HG03060 (cell line): ENCODE measurements around the gene RASA4B.
"Not testable (repeated sequence)": the region's sequence is repeated elsewhere in the genome, so short reads cannot be mapped to it uniquely, and the experiment has no call there.

ENCODE experiments used
- ATAC-seq: cut with Tn5 transposase; IDR thresholded peaks from one replicate; pipeline ENCODE4 v1.9.1; 2021; ENCODE audit warnings: low read depth, moderate number of reproducible peaks; ENCODE audit not compliant: unreplicated experiment

RASA4B gene

GRCh38 chr7:102457352-102457924 lies 60.1 kb downstream of the RASA4B start:
- ATAC-seq: no peak

GRCh38 chr7:102456327-102456726 lies 61.2 kb downstream of the RASA4B start:
- no peak for ATAC-seq

DNA sequence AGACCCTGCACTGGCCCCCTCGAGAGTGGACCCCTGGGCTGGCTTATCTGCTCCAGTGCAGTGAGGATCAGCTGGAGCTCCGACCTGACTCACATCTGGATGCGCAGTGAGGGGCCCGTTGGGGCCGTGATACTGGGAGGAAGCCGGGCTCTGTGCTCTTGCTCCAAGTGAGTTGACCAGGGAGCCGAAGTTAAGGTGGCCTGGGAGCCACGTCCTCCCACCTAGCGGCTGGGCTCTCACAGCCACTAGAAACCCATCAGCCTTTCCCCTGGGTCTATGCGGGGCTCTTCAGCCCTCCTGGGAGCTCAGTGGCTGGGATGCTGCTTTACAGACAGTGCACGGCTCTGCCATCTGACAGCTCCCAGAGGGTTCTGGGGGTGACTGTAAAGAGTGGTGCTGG lies 62.0 kb downstream of the RASA4B start:
- no peak for ATAC-seq

GRCh38 chr7:102454932-102455331 lies 62.6 kb downstream of the RASA4B start:
- ATAC-seq: not testable (repeated sequence)

DNA sequence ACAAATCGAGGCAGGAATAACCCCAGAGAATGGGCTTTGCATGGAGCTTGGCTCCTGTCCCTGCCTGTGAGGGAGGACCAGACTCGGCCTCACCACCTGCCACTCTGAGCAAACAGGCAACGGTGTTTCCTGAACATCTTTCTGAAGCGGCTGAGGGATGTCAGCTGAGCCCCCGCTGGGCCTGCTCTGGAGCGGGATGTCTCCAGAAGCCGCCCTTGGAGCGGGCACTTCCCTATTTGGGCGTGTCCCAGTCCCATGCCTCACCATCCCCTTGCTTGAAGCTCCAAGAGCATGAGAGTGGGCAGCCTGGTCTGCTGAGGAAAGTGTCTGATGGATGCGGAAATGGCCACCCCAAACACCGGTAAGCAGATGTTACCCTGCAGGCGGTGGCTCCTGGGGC lies 63.1 kb downstream of the RASA4B start:
- ATAC-seq: no peak

DNA sequence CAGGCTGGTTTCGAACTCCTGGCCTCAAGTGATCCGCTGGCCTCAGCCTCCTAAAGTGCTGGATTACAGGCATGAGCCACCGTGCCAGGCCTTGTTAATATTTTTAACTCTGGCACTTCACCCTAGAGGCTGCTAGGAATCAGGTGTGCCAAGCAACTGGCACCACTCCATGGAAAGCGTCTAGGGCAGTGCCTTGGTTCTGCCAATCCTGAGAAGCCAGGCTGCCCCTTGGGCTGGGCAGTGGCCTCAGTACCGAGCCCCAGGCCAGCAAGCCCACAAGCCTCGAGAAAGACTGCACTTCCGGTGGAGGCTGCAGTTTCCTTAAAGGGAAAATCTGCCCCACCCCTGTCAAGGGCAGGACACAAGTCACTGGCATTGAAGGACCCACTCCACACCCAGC lies 64.3 kb downstream of the RASA4B start:
- ATAC-seq: no peak

- no peak for ATAC-seq
These were observed 65.1 kb downstream of the RASA4B start for GRCh38 chr7:102452451-102452850.

DNA sequence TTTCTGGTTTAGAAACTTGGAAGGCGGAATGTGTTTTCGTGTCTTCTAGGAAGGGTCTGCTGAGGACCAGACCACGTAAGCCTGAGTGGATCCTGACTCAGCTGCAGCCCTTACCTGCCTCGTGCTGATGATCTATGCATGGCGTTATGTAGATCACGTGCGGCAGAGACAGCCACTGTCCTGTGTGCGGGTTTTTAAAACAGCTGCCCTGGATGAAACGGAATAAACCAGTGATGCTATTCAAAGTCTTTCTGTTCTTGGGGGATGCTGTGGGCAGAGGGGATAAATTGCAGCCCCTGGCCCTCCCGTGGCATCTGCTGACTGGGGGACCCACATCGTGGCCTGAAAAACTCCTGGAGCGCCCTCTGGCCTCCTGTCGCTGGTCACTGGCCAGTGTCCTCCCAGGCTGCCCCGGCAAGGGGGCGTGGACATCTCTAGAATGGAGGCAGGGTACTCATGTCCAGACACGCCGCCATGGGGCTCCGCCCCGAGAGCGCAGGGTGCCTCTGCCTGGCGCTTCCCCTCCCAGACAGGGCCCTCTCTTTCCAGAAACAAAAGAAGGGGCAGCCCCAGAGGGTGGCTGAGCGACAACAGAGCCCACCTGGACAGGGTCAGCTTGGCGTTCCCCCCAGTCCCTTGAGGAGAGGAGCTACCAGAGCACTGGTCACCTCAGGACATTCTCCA lies 66.1 kb downstream of the RASA4B start:
- ATAC-seq: no peak

DNA sequence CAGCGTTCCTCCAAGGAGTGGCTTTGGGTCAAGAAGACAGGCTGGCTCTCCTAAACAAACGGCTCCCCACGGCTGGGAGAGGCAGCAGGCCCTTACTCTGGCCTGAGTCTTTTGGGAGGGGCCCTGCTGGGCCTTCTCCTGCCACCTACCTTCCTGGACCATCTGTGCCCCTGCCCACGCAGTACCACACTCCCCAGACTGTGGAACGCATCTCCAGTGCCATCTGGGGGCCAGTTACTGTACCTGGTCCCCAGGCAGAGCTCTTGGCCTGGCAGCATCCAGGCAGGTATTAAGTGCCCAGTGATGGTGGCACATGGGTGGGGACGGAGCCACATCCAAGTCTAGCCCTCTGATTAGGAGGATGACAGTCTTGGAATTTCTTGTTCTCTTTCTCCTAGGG lies 67.3 kb downstream of the RASA4B start:
- no peak for ATAC-seq

DNA sequence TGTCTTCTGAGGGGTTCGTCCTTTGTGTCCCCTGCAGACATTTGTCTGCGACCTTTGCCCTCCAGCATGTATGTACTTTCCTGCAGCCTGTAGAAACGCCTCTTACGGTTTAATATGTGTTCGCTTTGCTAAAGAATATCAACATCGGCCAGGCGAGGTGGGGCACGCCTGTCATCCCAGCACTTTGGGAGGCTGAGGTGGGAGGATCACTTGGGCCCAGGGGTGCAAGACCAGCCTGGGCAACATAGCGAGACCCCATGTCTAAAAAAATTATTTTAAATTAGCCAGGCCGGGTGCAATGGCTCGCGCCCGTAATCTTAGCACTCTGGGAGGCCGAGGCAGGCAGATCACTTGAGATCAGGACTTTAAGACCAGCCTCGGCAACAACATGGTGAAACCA lies 68.4 kb downstream of the RASA4B start:
- ATAC-seq: no peak

GRCh38 chr7:102447311-102447710 lies 70.3 kb downstream of the RASA4B start:
- ATAC-seq: no peak

GRCh38 chr7:102446387-102447156 lies 71.0 kb downstream of the RASA4B start:
- no peak for ATAC-seq

- ATAC-seq: no peak
These were observed 71.9 kb downstream of the RASA4B start for GRCh38 chr7:102445674-102446071.

DNA sequence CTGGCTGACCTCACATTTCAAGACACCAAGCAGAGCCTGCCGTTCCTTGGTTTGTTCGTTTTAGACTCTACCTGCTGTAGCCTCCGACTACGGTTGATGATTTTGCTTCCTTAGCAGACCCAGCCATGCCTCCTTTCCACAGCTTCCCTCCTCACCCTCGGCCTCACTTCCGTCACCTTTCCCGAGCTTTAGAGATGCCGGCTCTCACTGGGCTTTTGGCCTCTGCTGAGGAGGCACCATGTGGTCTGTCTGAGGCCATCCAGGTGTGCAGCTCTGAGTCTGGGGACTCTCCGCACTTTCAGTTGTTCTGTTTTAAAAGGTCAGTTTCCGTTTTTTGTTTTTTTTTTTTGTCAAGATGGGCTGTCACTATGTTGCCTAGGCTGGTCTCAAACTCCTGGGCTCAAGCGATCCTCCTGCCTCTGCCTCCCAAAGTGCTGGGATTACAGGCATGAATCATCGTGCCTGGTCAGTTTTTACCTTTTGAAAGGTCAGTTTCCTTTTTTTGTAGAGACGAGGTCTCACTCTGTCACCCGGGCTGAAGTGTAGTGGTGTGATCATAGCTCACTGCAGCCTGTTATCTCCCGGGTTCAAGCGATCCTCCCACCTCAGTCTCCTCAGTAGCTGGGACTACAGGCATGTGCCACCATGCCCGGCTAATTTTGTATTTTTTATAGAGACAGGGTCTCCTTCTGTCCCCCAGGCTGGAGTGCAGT lies 72.5 kb downstream of the RASA4B start:
- ATAC-seq: no peak

DNA sequence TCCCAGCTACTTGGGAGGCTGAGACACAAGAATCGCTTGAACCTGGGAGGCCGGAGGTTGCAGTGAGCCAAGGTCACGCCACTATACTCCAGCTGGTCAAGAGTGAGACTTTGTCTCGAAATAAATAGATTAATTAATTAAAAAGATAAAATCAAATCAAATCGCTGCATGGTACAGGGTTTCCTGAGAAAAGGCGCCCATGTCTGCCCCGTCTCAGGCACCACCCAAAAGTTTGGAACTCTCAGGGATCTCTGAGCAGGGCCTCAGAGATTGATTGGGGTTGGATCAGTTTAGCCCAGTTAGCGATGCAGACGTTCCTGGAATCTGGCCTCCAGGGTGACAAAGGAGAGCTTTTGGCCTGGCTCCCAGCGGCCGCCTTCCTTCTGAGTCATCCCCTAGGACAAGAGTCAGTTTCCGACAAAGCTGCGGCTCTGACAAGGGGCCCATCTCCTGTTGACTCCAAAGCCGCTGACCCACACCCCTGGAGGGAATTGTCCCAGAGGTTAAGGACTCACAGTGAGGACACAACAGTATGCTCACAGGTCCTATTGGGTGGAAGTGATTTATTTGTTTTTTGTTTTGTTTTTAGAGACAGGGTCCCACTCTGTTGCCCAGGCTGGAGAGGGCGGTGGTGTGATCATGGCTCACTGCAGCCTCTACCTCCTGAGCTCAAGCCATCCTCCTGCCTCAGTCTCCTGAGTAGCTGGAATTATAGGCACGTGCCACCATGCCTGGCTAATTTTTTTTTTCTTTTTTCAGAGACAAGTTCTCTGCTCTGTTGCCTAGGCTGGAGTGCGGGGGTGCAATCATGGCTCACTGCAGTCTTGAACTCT lies 77.4 kb downstream of the RASA4B start:
- no peak for ATAC-seq

- no peak for ATAC-seq
These were observed 81.5 kb downstream of the RASA4B start for GRCh38 chr7:102436118-102436517.

- ATAC-seq: no peak
These were observed 83.5 kb downstream of the RASA4B start for GRCh38 chr7:102434039-102434486.

DNA sequence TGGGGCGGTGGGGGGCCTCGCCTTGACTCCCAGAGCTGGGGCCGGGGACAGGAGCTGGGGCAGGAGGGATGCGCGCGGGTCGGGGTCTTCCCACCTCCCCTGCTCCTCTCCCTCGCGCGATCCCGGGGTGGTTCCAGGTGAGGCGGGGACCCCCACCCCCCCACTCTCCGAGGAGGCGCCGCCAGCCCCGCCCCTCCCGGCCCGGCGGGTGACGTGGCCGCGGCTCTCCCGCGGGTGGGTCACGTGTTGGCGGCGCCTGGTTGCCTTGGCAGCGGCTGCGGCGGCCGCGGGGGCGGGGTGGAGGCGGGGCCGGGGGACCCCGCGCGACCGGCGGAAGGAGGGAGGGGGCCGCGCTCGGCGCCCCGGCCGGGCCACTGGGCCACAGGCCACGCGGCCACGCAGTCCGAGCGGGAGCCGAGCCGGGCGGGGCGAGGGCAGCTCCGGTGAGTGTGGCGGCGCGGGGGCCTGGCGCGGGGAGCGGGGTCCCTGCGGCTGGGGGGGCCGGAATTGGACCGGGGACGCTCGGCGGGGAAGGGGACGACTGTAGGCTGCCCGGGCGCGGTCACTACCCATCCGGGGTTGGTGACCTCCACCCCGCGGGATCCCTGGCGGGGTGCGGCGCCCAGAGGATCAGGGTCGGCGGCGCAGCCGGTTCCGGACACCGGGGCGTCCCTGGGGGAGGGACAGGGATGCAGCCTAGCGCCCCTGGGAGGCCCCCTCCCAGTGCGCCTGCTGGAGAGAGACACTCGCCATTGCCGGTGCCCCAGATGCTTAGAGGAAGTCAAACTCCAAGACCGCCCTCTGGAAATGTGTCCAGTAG lies 84.1 kb downstream of the RASA4B start, which contains the start of gene ORAI2:
Gene ORAI2 (plus strand): TSS at position 357 of the 820 bp plus-strand sequence. CDS start 5,382 bp downstream, outside the sequence.
- ATAC-seq: no peak
